GM12874 (cell line): Measurements from ENCODE around the gene CAD.

Experiments
- CTCF ChIP-seq: IDR thresholded peaks from 2 replicates; pipeline ENCODE4 v1.5.1; 2011; ENCODE audit warnings: low read depth, mild to moderate bottlenecking, control low read depth, low read length, moderate library complexity; ENCODE audit not compliant: insufficient read depth

CAD gene

GRCh38 chr2:27285481-27285880 is 68.3 kb downstream of the CAD start:
- no peak for TF ChIP-seq CTCF

GRCh38 chr2:27288610-27289009 is 71.4 kb downstream of the CAD start:
- no peak for TF ChIP-seq CTCF

GRCh38 chr2:27290549-27290948 is 73.4 kb downstream of the CAD start:
- TF ChIP-seq CTCF = no peak

- no peak for TF ChIP-seq CTCF
Measured at GRCh38 chr2:27291865-27292264, 74.7 kb downstream of the CAD start.
